Kidney epithelial cell (primary cell): ENCODE results near the gene OVCA2. TPM values are rescaled to one million over a fixed set of nuclear protein-coding genes. Genes with fewer than 3 reads are reported as not detected.

Experiments used
- DNase-seq: peaks from one replicate; pipeline ENCODE4 v3.0.0-alpha.2; 2010; ENCODE audit warnings: low read depth
- H3K27me3 ChIP-seq: 2 replicates; pipeline ENCODE4 v1.6.0; 2011; ENCODE audit warnings: low read length; ENCODE audit not compliant: control insufficient read depth, insufficient read depth
- H3K36me3 ChIP-seq: 2 replicates; pipeline ENCODE4 v1.5.1; 2011; ENCODE audit warnings: low read length; ENCODE audit not compliant: control insufficient read depth, insufficient read depth
- H3K4me3 ChIP-seq: 2 replicates; pipeline ENCODE4 v1.5.1; 2011; ENCODE audit warnings: low read depth, mild to moderate bottlenecking, control low read depth, low read length
- total RNA-seq: library from RNA; depleted of rRNA; stranded (reverse); fragments of >200 nt; gene quantifications from 2 replicates; pipeline ENCODE4 v1.2.3, GENCODE V29; 2015
- TF ChIP-seq, protein P1 (sequence below): IDR thresholded peaks from 2 replicates; pipeline ENCODE4 v1.5.1; 2011; ENCODE audit warnings: mild to moderate bottlenecking, moderate library complexity, low read length, control low read depth, inconsistent platforms; ENCODE audit not compliant: insufficient read depth, poor library complexity, severe bottlenecking

OVCA2 gene
- total RNA-seq, 1 donor from 2014 or later, result 88.2 TPM

GRCh38 chr17:2074919-2075318 lies 33.1 kb downstream of the OVCA2 start:
- no peaks in the 10 kb centered on the region for H3K27me3 ChIP-seq
- no peak overlapping the region for H3K4me3 ChIP-seq
- H3K36me3 ChIP-seq, result no peaks in the 10 kb centered on the region
- TF ChIP-seq, protein P1, sequence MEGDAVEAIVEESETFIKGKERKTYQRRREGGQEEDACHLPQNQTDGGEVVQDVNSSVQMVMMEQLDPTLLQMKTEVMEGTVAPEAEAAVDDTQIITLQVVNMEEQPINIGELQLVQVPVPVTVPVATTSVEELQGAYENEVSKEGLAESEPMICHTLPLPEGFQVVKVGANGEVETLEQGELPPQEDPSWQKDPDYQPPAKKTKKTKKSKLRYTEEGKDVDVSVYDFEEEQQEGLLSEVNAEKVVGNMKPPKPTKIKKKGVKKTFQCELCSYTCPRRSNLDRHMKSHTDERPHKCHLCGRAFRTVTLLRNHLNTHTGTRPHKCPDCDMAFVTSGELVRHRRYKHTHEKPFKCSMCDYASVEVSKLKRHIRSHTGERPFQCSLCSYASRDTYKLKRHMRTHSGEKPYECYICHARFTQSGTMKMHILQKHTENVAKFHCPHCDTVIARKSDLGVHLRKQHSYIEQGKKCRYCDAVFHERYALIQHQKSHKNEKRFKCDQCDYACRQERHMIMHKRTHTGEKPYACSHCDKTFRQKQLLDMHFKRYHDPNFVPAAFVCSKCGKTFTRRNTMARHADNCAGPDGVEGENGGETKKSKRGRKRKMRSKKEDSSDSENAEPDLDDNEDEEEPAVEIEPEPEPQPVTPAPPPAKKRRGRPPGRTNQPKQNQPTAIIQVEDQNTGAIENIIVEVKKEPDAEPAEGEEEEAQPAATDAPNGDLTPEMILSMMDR, result no peak
- no peak for DNase-seq

GRCh38 chr17:2075336-2076086 lies 33.7 kb downstream of the OVCA2 start:
- TF ChIP-seq, protein P1, result no peak
- Histone ChIP-seq H3K4me3 (no peak overlapping the region), H3K27me3 (no peaks in the 10 kb centered on the region), H3K36me3 (no peaks in the 10 kb centered on the region)
- DNase-seq, result no peak

DNA sequence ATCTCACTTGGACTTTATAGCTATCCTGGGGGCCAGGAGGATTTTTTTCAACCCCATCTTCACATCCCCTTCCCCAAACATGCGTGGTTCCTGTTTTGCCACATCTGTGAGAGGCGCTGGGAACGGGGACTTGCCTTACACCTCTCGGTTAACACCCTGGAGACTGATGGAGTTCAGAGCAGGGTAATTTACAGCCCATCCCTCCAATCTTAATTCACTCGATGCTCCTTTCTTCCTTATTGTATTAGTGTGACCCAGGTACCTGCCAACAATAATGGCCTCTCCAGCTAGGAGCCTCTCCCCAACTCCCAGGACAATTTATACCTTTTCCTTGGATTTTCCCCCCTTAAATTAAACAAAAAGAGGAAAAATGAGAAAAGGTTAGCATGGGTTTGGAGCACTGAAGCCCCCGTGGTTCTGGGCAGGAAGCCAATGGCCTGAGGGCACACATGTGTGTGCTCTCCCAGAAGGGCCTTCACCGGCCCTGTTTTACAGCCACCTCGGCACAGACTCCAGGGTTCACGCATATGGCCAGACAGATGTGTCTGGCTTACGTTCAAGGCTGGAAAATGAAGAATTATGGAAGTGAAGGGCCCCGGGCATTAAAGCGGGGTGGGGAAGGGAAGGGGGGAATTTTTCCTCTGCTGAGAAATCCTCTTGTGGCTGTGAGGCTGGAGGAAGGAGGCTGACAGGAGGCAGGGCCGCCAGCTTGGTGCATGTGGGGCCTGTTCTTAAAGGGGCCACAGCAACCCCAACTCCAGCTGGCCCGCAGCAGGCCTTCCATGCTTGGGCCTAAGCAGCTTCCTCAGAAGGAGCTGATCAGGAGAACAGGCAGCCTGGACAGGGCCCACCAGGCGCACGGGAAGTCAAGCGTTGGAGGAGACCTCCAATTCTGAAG lies 34.5 kb downstream of the OVCA2 start:
- H3K36me3 ChIP-seq, result peaks cover 1% of the 10 kb centered on the region
- DNase-seq, result no peak
- no peaks in the 10 kb centered on the region for H3K27me3 ChIP-seq
- no peak overlapping the region for H3K4me3 ChIP-seq
- TF ChIP-seq, protein P1, result no peak

- Histone ChIP-seq H3K4me3 (no peak overlapping the region), H3K27me3 (no peaks in the 10 kb centered on the region), H3K36me3 (peaks cover 1% of the 10 kb centered on the region)
- TF ChIP-seq, protein P1, result no peak
- DNase-seq, result no peak
These were observed 35.2 kb downstream of the OVCA2 start for GRCh38 chr17:2077040-2077439.

DNA sequence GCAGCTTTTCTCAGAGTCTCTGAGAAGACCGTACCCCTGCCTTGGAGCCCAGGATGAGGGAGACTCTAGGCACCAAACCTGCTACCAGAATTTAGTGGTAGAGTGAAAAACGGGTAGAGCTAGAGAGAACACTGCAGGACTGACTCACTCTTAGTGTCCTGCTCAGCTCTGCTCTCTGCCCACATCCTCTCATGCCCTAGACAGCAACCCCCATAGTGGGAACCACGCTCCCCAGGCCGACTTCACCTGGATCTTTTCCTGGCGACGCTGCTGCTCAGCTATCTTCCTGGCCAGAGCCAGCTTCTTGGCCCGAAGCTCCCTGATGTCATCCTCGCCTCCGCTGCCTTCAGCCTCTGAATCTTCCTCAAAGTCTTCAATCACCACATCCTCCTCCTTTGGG lies 39.7 kb downstream of the OVCA2 start:
- Histone ChIP-seq H3K36me3 (peaks cover 1% of the 10 kb centered on the region), H3K4me3 (no peak overlapping the region)
- TF ChIP-seq, protein P1, result no peak

More for the DNA sequence above, 39.7 kb downstream of the OVCA2 start:
- no peaks in the 10 kb centered on the region for H3K27me3 ChIP-seq
- DNase-seq, result no peak
